ENCODE data around the gene VKORC1. TPM values are rescaled to one million over a fixed set of nuclear protein-coding genes. Genes with fewer than 3 reads are reported as not detected.

VKORC1 gene
- total and polyA plus RNA-seq, 2 of the 4 experiments (the other 2 are of a cell fraction), result 65.2 to 317 TPM

- H3K14ac ChIP-seq (replicated peaks; ENCODE audit: low read depth, low read length), result peak overlapping the region; percentile 80
- no peaks in the 10 kb centered on the region for H3K27me3 ChIP-seq (ENCODE audit: control insufficient read depth, insufficient read depth, low read length)
- intact Hi-C loops (cut with micrococcal nuclease) (loop anchor here (1.0 to 10.0 kb wide), 3 partner anchors 77 to 120 kb away; partner anchors contain the start of genes HSD3B7 and SETD1A), in situ Hi-C loops (cut with MboI; ENCODE audit: low sequenced_read_pairs) (loop anchor here (10.0 kb wide), 1 partner anchor 390 kb away; no protein-coding TSS in a partner anchor), dilution Hi-C loops (cut with HindIII; ENCODE audit: low sequenced_read_pairs, unreplicated experiment) (no loop called here)
- no peaks in the 10 kb centered on the region for H3K9me3 ChIP-seq (ENCODE audit: control insufficient read depth, insufficient read depth, low read length)
- CTCF ChIA-PET, result interaction anchor here (1.0 kb wide), 1 partner anchor 17 kb away, joined by 4 read pairs; no protein-coding TSS in a partner anchor
- peak overlapping the region; percentile 47 for H3K23ac ChIP-seq (ENCODE audit: low read depth, low read length)
- H3K27ac ChIP-seq (ENCODE audit: insufficient read depth, low read length), result peak overlapping the region; percentile 77
- peak overlapping the region; percentile 75; the same call in 1 of the 2 replicates for H4K91ac ChIP-seq (ENCODE audit: insufficient read depth, low read depth, low read length)
- no peak overlapping the region for H2BK15ac ChIP-seq (ENCODE audit: low read depth, low read length)
- H3K79me1 ChIP-seq (ENCODE audit: low read depth in 1 of 2, low read length in 2 of 2), result peaks cover 14 to 59% of the 10 kb centered on the region in 2 experiments
- POLR2A ChIA-PET (ENCODE audit: unreplicated experiment), result no interaction called here
- no TSS peak for BruUV-seq (replicated peaks)
- H2BK5ac ChIP-seq (ENCODE audit: low read depth, low read length, poor library complexity, severe bottlenecking), result peak overlapping the region; percentile 81
- WGBS, 2 experiments (ENCODE audit: extremely low coverage in 2 of 2, insufficient read length in 1 of 2), result no CpG with 5 or more reads among the region's 7 CpGs
- H3K36me3 ChIP-seq (ENCODE audit: control insufficient read depth, insufficient read depth, low read length), result peaks cover 36% of the 10 kb centered on the region
- H3K4ac ChIP-seq (ENCODE audit: low read depth, low read length), result peak overlapping the region; percentile 90
- DNase-seq, result peak; percentile 12
- H3K4me1 ChIP-seq (ENCODE audit: control insufficient read depth, insufficient read depth, low read length), result peaks cover 6% of the 10 kb centered on the region
- H3K18ac ChIP-seq (ENCODE audit: low read depth, low read length), result no peak overlapping the region
- H3K9ac ChIP-seq (ENCODE audit: low read depth, low read length), result peak overlapping the region; percentile 84
- peak overlapping the region; percentile 30 to 89; a peak in 2 of 4 replicates for H4K8ac ChIP-seq (ENCODE audit: low read depth in 2 of 2, low read length in 2 of 2)
- peak overlapping the region; percentile 50; the same call in 1 of the 2 replicates for H3K56ac ChIP-seq (ENCODE audit: extremely low read depth, insufficient read depth, low read length)
- no peak overlapping the region for H2BK20ac ChIP-seq (ENCODE audit: low read depth, low read length)
- no peak overlapping the region for H2BK120ac ChIP-seq (ENCODE audit: low read depth, low read length)
- peak overlapping the region; percentile 94 for H3K4me2 ChIP-seq (ENCODE audit: low read depth, low read length)
- H2AK5ac ChIP-seq (ENCODE audit: low read depth, low read length), result peak overlapping the region; percentile 92
- no peak for TF ChIP-seq BHLHE40 (IDR thresholded peaks at IDR 0.05; ENCODE audit: low read depth, low read length)
- TF ChIP-seq MAZ (IDR thresholded peaks at IDR 0.05; ENCODE audit: borderline replicate concordance, low read depth, low read length), result no peak
- no peak for TF ChIP-seq ELK1 (IDR thresholded peaks at IDR 0.05; ENCODE audit: borderline replicate concordance, low read depth, low read length)
- no peak for TF ChIP-seq MAFK (IDR thresholded peaks at IDR 0.05; ENCODE audit: low read depth, low read length)
- TF ChIP-seq MXI1 (IDR thresholded peaks at IDR 0.05; ENCODE audit: borderline replicate concordance, low read depth, low read length), result 0 out of 2 replicates have a peak, but pooled peaks have one; percentile 22
- peak; percentile 57 for TF ChIP-seq CEBPB (IDR thresholded peaks at IDR 0.05; ENCODE audit: low read depth, low read length)
- H4K20me1 ChIP-seq (ENCODE audit: insufficient read depth, low read length), result no peaks in the 10 kb centered on the region; the same call in 1 of the 2 replicates
- H3K9me1 ChIP-seq (ENCODE audit: insufficient read depth, low read length), result no peaks in the 10 kb centered on the region
- H3K4me3 ChIP-seq (ENCODE audit: insufficient read depth, low read depth, low read length), result peak overlapping the region; percentile 81
- H2AFZ ChIP-seq (replicated peaks; ENCODE audit: low read length, poor library complexity), result peak overlapping the region; percentile 91
- peak overlapping the region; percentile 78 for H4K5ac ChIP-seq (ENCODE audit: low read depth, low read length)
- peak overlapping the region; percentile 98 for H2AK9ac ChIP-seq (replicated peaks; ENCODE audit: low read depth, low read length, poor library complexity)
- no peak for ATAC-seq (ENCODE audit: low read depth)
Measured at GRCh38 chr16:31074814-31075183, 19.8 kb downstream of the VKORC1 start.
